Activated T-helper 17 cell treated with anti-CD3 and anti-CD28 coated beads, Interleukin-2, amount 50 U/mL, for 72 hours (primary cell): ENCODE data around the gene RAF1. TPM values are rescaled to one million over a fixed set of nuclear protein-coding genes. Genes with fewer than 3 reads are reported as not detected.
"Not testable (repeated sequence)": the region's sequence is repeated elsewhere in the genome, so short reads cannot be mapped to it uniquely, and the experiment has no call there.

Experiments used
- ATAC-seq: fragments of 150-1000 bp; cut with Tn5 transposase; replicated peaks from 2 replicates; pipeline ENCODE4 v1.10.0; 2021; ENCODE audit warnings: mild to moderate bottlenecking, moderate library complexity
- H3K27ac Mint-ChIP-seq: one replicate; pipeline ENCODE4 v1.8.0; 2022; ENCODE audit warnings: mixed read lengths
- H3K27me3 Mint-ChIP-seq: one replicate; pipeline ENCODE4 v1.8.0; 2022; ENCODE audit warnings: mixed read lengths
- H3K36me3 Mint-ChIP-seq: one replicate; pipeline ENCODE4 v1.8.0; 2022; ENCODE audit warnings: low read depth, mild to moderate bottlenecking, mixed read lengths
- H3K4me1 Mint-ChIP-seq: one replicate; pipeline ENCODE4 v1.8.0; 2022; ENCODE audit warnings: mixed read lengths
- H3K4me3 Mint-ChIP-seq: one replicate; pipeline ENCODE4 v1.8.0; 2022; ENCODE audit warnings: mild to moderate bottlenecking, mixed read lengths
- H3K9me3 Mint-ChIP-seq: one replicate; pipeline ENCODE4 v1.8.0; 2022; ENCODE audit warnings: mixed read lengths
- total RNA-seq, 2 donors: library from RNA; stranded (reverse); gene quantifications; one replicate each; pipeline ENCODE4 v1.2.3, GENCODE V29; 2022

Gene RAF1
- 10 to 100 TPM; 91.5 to 97.3 TPM for total RNA-seq

GRCh38 chr3:12663936-12664908, at the start of gene RAF1:
TSS of gene RAF1 (minus strand) at chr3:12664117. CDS start at chr3:12618721, 45,396 bp downstream.
- Mint-ChIP-seq H3K27me3 (no peaks in the 10 kb centered on the region), H3K36me3 (peaks cover 23% of the 10 kb centered on the region), H3K4me3 (peak within 1 kb of the TSS; percentile 94), H3K9me3 (no peaks in the 10 kb centered on the region), H3K4me1 (peaks cover 18% of the 10 kb centered on the region), H3K27ac (peak within 1 kb of the TSS; percentile 96)
- peak; percentile 93 for ATAC-seq

DNA sequence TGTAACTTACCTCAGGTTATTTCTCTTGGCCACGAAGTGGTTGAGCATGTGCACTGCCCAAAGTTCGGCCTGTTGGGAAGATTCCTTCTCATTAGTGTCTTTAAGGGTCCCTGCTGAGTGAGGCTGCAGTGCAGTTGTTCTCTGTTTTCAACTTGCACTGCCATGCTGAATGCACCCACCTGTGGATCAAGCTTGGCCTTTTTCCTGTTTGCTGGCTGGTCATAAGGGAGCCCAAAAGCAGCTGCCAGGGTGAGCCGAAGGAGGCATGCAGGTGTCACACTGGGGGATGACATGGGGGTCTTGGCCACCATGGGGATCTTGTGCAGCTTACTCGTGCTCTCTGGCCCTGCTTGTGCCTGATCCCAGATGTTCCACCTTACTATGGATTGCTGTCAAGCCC, 46.1 kb upstream of the RAF1 start:
- H3K9me3 Mint-ChIP-seq = no peaks in the 10 kb centered on the region
- no peak for ATAC-seq
- no peak overlapping the region for H3K4me3 Mint-ChIP-seq
- H3K4me1 Mint-ChIP-seq = no peaks in the 10 kb centered on the region
- H3K27me3 Mint-ChIP-seq = peaks cover 6% of the 10 kb centered on the region
- no peak overlapping the region for H3K27ac Mint-ChIP-seq
- no peaks in the 10 kb centered on the region for H3K36me3 Mint-ChIP-seq

- Mint-ChIP-seq H3K27me3 (peaks cover 6% of the 10 kb centered on the region), H3K4me1 (no peaks in the 10 kb centered on the region), H3K4me3 (no peak overlapping the region), H3K27ac (no peak overlapping the region), H3K9me3 (no peaks in the 10 kb centered on the region), H3K36me3 (no peaks in the 10 kb centered on the region)
- ATAC-seq = no peak
These were observed 45.4 kb upstream of the RAF1 start for GRCh38 chr3:12709334-12709733.

DNA sequence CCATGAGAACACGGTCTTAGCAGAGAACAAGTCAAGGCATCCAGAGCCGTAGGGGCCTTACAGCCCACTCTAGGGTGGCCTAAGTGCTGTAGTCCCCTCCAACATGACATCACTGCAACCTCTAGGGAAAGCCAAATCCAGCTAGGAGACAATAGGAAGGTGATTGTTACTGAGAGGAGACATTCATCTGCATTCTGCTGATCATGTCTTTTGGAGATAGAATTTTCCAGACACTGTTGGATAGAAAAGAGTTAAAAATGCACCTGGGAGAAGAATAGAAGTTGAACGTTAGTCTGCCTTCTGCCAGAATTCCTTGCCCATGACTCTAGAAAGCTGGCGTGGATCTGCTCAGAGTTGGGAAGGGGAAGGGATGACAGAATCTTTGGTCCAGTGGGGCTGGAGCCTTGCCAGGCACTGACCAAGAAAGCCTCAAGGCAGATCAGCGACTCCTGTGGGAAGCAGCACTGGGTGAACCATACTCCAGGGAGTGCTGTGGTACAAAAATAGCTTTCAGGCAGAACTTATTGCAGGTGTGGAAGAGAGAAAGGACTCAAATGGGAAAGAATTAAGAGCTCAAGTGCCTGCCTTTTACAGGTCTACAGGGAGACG, 44.8 kb upstream of the RAF1 start:
- Mint-ChIP-seq H3K27ac (no peak overlapping the region), H3K4me1 (no peaks in the 10 kb centered on the region), H3K36me3 (no peaks in the 10 kb centered on the region), H3K9me3 (no peaks in the 10 kb centered on the region), H3K4me3 (no peak overlapping the region), H3K27me3 (peaks cover 6% of the 10 kb centered on the region)
- no peak for ATAC-seq

DNA sequence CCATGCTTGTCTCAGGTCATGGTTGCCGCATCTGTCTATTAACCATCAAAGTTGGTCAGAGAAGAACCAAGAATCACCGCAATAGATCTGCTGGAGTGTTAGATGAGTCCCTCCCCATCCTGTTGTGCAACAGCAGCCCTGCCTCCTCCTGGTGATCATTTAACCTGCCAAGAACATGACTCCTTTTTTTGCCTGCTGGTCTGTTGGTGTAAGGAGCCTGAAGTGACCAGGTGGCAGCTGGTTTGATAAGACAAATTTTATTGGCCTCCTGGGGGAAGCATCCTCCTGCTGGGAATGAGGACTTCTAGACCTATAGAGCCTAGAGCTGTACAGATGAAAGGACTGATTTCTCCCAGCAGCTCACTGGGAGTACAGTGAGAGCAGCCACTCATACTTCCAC, 43.5 kb upstream of the RAF1 start:
- no peak for ATAC-seq
- H3K36me3 Mint-ChIP-seq = no peaks in the 10 kb centered on the region
- H3K4me3 Mint-ChIP-seq = no peak overlapping the region
- no peaks in the 10 kb centered on the region for H3K9me3 Mint-ChIP-seq
- H3K27ac Mint-ChIP-seq = no peak overlapping the region
- H3K27me3 Mint-ChIP-seq = peaks cover 6% of the 10 kb centered on the region
- no peaks in the 10 kb centered on the region for H3K4me1 Mint-ChIP-seq

DNA sequence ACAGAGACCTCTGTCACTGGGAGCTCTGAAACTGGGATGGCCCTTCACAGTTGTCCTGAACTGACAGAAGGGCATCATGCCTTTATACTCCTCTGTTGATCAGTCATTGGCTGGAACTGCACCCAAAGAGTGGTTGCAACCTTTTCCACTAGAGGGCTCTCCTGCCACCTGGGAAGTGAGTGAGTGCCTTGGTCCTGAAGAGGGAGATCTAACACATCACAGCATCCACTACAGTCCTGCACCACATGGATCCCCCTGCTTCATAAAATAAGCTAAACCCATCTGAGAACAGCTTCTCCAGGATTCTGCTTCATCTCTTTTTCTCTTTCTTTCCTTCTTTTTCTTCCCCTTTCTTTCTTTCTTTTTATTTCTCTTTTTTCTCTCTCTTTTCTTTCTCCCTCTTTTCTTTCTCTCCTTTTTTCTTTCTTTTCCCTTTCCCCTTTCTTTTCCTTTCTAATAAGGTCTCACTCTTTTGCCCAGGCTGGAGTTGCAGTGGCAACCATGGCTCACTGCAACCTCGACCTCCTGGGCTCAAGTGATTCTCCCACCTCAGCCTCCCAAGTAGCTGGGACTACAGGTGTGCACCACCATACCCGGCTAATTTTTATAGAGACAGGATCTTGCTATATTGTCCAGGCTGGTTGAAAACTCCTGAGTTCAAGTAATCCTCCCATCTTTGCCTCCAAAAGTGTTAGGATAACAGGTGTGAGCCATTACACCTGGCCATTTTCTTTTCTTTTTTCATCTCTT, 42.8 kb upstream of the RAF1 start:
- ATAC-seq = peak; percentile 99
- no peaks in the 10 kb centered on the region for H3K4me1 Mint-ChIP-seq
- peaks cover 6% of the 10 kb centered on the region for H3K27me3 Mint-ChIP-seq
- H3K9me3 Mint-ChIP-seq = no peaks in the 10 kb centered on the region
- no peaks in the 10 kb centered on the region for H3K36me3 Mint-ChIP-seq
- no peak overlapping the region for H3K4me3 Mint-ChIP-seq
- no peak overlapping the region for H3K27ac Mint-ChIP-seq

- no peaks in the 10 kb centered on the region for H3K36me3 Mint-ChIP-seq
- no peak overlapping the region for H3K27ac Mint-ChIP-seq
- H3K4me3 Mint-ChIP-seq = no peak overlapping the region
- H3K27me3 Mint-ChIP-seq = peaks cover 6% of the 10 kb centered on the region
- ATAC-seq = no peak
- H3K9me3 Mint-ChIP-seq = no peaks in the 10 kb centered on the region
- H3K4me1 Mint-ChIP-seq = peaks cover under 1% of the 10 kb centered on the region
These were observed 42.1 kb upstream of the RAF1 start for GRCh38 chr3:12705981-12706380.

- Mint-ChIP-seq H3K36me3 (no peaks in the 10 kb centered on the region), H3K4me1 (peaks cover 5% of the 10 kb centered on the region), H3K27me3 (peaks cover 10% of the 10 kb centered on the region), H3K27ac (no peak overlapping the region), H3K9me3 (no peaks in the 10 kb centered on the region), H3K4me3 (no peak overlapping the region)
- no peak for ATAC-seq
These were observed 41.5 kb upstream of the RAF1 start for GRCh38 chr3:12705374-12705926.

- Mint-ChIP-seq H3K9me3 (no peaks in the 10 kb centered on the region), H3K27me3 (peaks cover 4% of the 10 kb centered on the region), H3K4me1 (peaks cover 5% of the 10 kb centered on the region), H3K36me3 (no peaks in the 10 kb centered on the region), H3K4me3 (no peak overlapping the region), H3K27ac (no peak overlapping the region)
- no peak for ATAC-seq
These were observed 38.6 kb upstream of the RAF1 start for GRCh38 chr3:12702501-12702900.

DNA sequence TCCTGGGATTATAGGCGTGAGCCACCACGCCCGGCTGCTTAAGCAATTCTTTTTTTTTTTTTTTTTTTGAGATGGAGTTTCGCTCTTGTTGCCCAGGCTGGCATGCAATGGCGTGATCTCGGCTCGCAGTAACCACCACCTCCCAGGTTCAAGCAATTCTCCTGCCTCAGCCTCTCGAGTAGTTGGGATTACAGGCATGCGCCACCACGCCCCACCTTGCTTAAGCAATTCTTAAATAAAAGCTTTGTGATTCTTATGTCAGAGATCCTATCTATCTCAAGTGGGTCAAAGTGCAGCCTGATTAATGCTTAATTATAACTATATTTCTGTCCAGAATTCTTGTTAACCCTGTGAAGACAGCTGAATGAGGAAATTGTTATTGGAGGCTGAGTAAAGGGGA, 37.7 kb upstream of the RAF1 start:
- not testable (repeated sequence) for H3K4me3 Mint-ChIP-seq, H3K9me3 Mint-ChIP-seq, H3K36me3 Mint-ChIP-seq, H3K4me1 Mint-ChIP-seq, H3K27me3 Mint-ChIP-seq, H3K27ac Mint-ChIP-seq, ATAC-seq

GRCh38 chr3:12700800-12701199, 36.9 kb upstream of the RAF1 start:
- ATAC-seq = no peak
- Mint-ChIP-seq H3K36me3 (no peaks in the 10 kb centered on the region), H3K4me1 (peaks cover 5% of the 10 kb centered on the region), H3K27me3 (peaks cover 4% of the 10 kb centered on the region), H3K4me3 (no peak overlapping the region), H3K27ac (no peak overlapping the region), H3K9me3 (no peaks in the 10 kb centered on the region)

DNA sequence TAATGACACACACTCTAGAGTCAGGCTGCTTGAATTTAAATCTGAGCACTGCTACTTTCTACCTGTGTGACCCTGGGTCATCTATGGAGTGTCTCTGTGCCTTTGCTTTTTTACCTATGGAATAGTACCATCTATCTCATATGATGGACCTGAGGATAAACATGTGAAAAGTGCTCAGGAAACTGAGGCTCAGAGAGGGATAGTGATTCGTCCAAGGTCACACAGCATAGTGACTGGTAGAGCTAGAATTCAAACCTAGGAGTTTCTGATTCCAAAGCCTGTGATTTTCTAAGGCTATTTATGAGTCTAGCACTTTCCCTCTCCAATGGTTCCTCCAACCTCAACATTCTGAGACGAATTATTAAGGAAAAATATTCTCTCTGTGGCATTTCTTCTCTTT, 32.0 kb upstream of the RAF1 start:
- Mint-ChIP-seq H3K9me3 (no peaks in the 10 kb centered on the region), H3K4me3 (no peak overlapping the region), H3K27ac (no peak overlapping the region), H3K36me3 (no peaks in the 10 kb centered on the region), H3K4me1 (peaks cover 3% of the 10 kb centered on the region), H3K27me3 (peaks cover 3% of the 10 kb centered on the region)
- no peak for ATAC-seq

GRCh38 chr3:12695112-12695511, 31.2 kb upstream of the RAF1 start:
- no peak for ATAC-seq
- H3K27me3 Mint-ChIP-seq = no peaks in the 10 kb centered on the region
- no peak overlapping the region for H3K4me3 Mint-ChIP-seq
- H3K36me3 Mint-ChIP-seq = no peaks in the 10 kb centered on the region
- no peaks in the 10 kb centered on the region for H3K4me1 Mint-ChIP-seq
- no peak overlapping the region for H3K27ac Mint-ChIP-seq
- H3K9me3 Mint-ChIP-seq = no peaks in the 10 kb centered on the region

DNA sequence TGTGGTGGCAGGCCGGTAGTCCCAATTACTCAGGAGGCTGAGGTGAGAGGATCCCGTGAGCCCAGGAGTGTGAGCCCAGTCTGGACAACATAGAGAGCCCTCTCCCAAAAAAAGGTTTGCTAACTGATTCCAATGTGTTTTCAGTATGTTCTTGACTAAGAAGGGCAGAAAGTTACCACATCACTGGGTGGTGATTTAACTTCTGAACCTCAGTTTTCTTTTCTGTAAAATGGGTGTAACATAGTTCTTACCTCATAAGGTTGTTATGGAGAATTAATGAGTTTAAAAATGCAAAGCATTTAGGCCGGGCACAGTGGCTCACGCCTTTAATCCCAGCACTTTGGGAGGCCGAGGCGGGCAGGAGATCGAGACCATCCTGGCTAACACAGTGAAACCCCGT, 28.5 kb upstream of the RAF1 start:
- Mint-ChIP-seq H3K4me3 (no peak overlapping the region), H3K27ac (no peak overlapping the region), H3K27me3 (no peaks in the 10 kb centered on the region), H3K9me3 (no peaks in the 10 kb centered on the region), H3K4me1 (no peaks in the 10 kb centered on the region), H3K36me3 (no peaks in the 10 kb centered on the region)
- no peak for ATAC-seq
